Measurements from ENCODE around the gene GSE1.

GSE1 gene

DNA sequence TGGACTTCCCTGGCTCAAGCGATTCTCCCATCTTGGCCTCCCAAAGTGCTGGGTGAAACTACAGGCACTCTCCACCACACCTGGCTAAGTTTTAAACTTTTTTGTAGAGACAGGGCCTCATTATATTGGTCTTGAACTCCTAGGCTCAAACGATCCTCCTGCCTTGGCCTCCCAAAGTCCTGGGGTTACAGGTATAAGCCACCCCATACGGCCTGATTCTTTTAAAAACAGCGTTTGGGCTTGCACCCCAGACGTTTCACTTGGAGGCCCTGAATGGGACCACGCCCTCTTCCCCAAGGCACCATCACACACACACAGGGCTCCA lies 105.0 kb downstream of the GSE1 start:
- TF ChIP-seq CTCF (IDR thresholded peaks at IDR 0.05; ENCODE audit: insufficient read depth, low read length) = no peak
- TF ChIP-seq SPI1 (IDR thresholded peaks at IDR 0.05; ENCODE audit: borderline replicate concordance, low read depth) = no peak
- TF ChIP-seq POLR2AphosphoS5 (IDR thresholded peaks at IDR 0.05; ENCODE audit: low read depth) = no peak
- no peak for TF ChIP-seq GABPA (IDR thresholded peaks at IDR 0.05; ENCODE audit: low read depth)
- TF ChIP-seq, protein P1, sequence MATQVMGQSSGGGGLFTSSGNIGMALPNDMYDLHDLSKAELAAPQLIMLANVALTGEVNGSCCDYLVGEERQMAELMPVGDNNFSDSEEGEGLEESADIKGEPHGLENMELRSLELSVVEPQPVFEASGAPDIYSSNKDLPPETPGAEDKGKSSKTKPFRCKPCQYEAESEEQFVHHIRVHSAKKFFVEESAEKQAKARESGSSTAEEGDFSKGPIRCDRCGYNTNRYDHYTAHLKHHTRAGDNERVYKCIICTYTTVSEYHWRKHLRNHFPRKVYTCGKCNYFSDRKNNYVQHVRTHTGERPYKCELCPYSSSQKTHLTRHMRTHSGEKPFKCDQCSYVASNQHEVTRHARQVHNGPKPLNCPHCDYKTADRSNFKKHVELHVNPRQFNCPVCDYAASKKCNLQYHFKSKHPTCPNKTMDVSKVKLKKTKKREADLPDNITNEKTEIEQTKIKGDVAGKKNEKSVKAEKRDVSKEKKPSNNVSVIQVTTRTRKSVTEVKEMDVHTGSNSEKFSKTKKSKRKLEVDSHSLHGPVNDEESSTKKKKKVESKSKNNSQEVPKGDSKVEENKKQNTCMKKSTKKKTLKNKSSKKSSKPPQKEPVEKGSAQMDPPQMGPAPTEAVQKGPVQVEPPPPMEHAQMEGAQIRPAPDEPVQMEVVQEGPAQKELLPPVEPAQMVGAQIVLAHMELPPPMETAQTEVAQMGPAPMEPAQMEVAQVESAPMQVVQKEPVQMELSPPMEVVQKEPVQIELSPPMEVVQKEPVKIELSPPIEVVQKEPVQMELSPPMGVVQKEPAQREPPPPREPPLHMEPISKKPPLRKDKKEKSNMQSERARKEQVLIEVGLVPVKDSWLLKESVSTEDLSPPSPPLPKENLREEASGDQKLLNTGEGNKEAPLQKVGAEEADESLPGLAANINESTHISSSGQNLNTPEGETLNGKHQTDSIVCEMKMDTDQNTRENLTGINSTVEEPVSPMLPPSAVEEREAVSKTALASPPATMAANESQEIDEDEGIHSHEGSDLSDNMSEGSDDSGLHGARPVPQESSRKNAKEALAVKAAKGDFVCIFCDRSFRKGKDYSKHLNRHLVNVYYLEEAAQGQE (IDR thresholded peaks at IDR 0.05; ENCODE audit: insufficient replicate concordance, low read depth) = no peak
- Histone ChIP-seq H3K27ac (replicated peaks) (no peak overlapping the region), H3K4me3 (replicated peaks; ENCODE audit: insufficient read depth, low read length) (no peak overlapping the region), H3K27me3 (ENCODE audit: insufficient read depth, poor library complexity, severe bottlenecking) (no peaks in the 10 kb centered on the region)
- DNase-seq (ENCODE audit: low read depth in 1 of 2, low spot score in 1 of 2) = no peak

- Histone ChIP-seq H3K27me3 (ENCODE audit: insufficient read depth, poor library complexity, severe bottlenecking) (no peaks in the 10 kb centered on the region), H3K27ac (replicated peaks) (no peak overlapping the region), H3K4me3 (replicated peaks; ENCODE audit: insufficient read depth, low read length) (no peak overlapping the region)
- DNase-seq (ENCODE audit: low read depth in 1 of 2, low spot score in 1 of 2) = no peak
- TF ChIP-seq GABPA (IDR thresholded peaks at IDR 0.05; ENCODE audit: low read depth) (no peak), CTCF (IDR thresholded peaks at IDR 0.05; ENCODE audit: insufficient read depth, low read length) (no peak), SPI1 (IDR thresholded peaks at IDR 0.05; ENCODE audit: borderline replicate concordance, low read depth) (no peak), POLR2AphosphoS5 (IDR thresholded peaks at IDR 0.05; ENCODE audit: low read depth) (no peak)
- TF ChIP-seq, protein P1 (IDR thresholded peaks at IDR 0.05; ENCODE audit: insufficient replicate concordance, low read depth) = no peak
These were observed 105.6 kb downstream of the GSE1 start for GRCh38 chr16:85718682-85719081.

- no peaks in the 10 kb centered on the region for H3K27me3 ChIP-seq (ENCODE audit: insufficient read depth, poor library complexity, severe bottlenecking)
- H3K27ac ChIP-seq (replicated peaks) = no peak overlapping the region
- TF ChIP-seq GABPA (IDR thresholded peaks at IDR 0.05; ENCODE audit: low read depth) = no peak
- no peak for DNase-seq (ENCODE audit: low read depth in 1 of 2, low spot score in 1 of 2)
- no peak overlapping the region for H3K4me3 ChIP-seq (replicated peaks; ENCODE audit: insufficient read depth, low read length)
These were observed 106.6 kb downstream of the GSE1 start for GRCh38 chr16:85719605-85720301.

GRCh38 chr16:85720302-85720637 lies 107.1 kb downstream of the GSE1 start:
- Histone ChIP-seq H3K27me3 (ENCODE audit: insufficient read depth, poor library complexity, severe bottlenecking) (no peaks in the 10 kb centered on the region), H3K27ac (replicated peaks) (no peak overlapping the region), H3K4me3 (replicated peaks; ENCODE audit: insufficient read depth, low read length) (no peak overlapping the region)
- no peak for DNase-seq (ENCODE audit: low read depth in 1 of 2, low spot score in 1 of 2)
- TF ChIP-seq, protein P1 (IDR thresholded peaks at IDR 0.05; ENCODE audit: insufficient replicate concordance, low read depth) = no peak
- no peak for TF ChIP-seq GABPA (IDR thresholded peaks at IDR 0.05; ENCODE audit: low read depth)
- no peak for TF ChIP-seq CTCF (IDR thresholded peaks at IDR 0.05; ENCODE audit: insufficient read depth, low read length)
- TF ChIP-seq POLR2AphosphoS5 (IDR thresholded peaks at IDR 0.05; ENCODE audit: low read depth) = no peak
- TF ChIP-seq SPI1 (IDR thresholded peaks at IDR 0.05; ENCODE audit: borderline replicate concordance, low read depth) = no peak

All from HL-60 (cell line).